Mesenchymal stem cell (in vitro differentiated cells and primary cell): Measurements from ENCODE around the gene ATN1.
A peak's percentile ranks its signal among the peaks of the same experiment; 100 is the strongest.

ENCODE experiments used
- DNase-seq: peaks from one replicate; pipeline ENCODE4 v3.0.0-alpha.2; 2013
- H2AFZ ChIP-seq: one replicate; pipeline ENCODE4 v1.6.1; 2013; ENCODE audit warnings: low read depth, mild to moderate bottlenecking, control low read depth, inconsistent platforms, low read length, moderate library complexity
- H2AK5ac ChIP-seq: 2 replicates; pipeline ENCODE4 v1.6.1; 2013; ENCODE audit warnings: low read length, moderate library complexity, mild to moderate bottlenecking, inconsistent platforms; ENCODE audit not compliant: severe bottlenecking
- H2BK120ac ChIP-seq: one replicate; pipeline ENCODE4 v1.6.1; 2013; ENCODE audit warnings: low read depth, mild to moderate bottlenecking, inconsistent platforms, low read length, moderate library complexity
- H2BK12ac ChIP-seq, 2 experiments: one replicate each; pipeline ENCODE4 v1.6.1; 2013; ENCODE audit warnings: inconsistent platforms in 2 of 2, low read length in 2 of 2, mild to moderate bottlenecking in 2 of 2, moderate library complexity in 2 of 2, control low read depth in 1 of 2
- H2BK15ac ChIP-seq: one replicate; pipeline ENCODE4 v1.6.1; 2013; ENCODE audit warnings: mild to moderate bottlenecking, low read depth, inconsistent platforms; ENCODE audit not compliant: poor library complexity, severe bottlenecking
- H2BK5ac ChIP-seq: 2 replicates; pipeline ENCODE4 v1.6.1; 2013; ENCODE audit warnings: low read depth, mild to moderate bottlenecking, low read length, control low read depth, inconsistent platforms; ENCODE audit not compliant: poor library complexity, severe bottlenecking
- H3K14ac ChIP-seq, 2 experiments: one replicate each; pipeline ENCODE4 v1.6.1; 2013; ENCODE audit warnings: inconsistent platforms in 2 of 2, low read length in 2 of 2, control low read depth in 1 of 2, mild to moderate bottlenecking in 1 of 2, moderate library complexity in 1 of 2
- H3K18ac ChIP-seq, 2 experiments: one replicate each; pipeline ENCODE4 v1.6.1; 2013; ENCODE audit warnings: inconsistent platforms in 2 of 2, low read length in 2 of 2, control low read depth in 1 of 2, low read depth in 1 of 2, mild to moderate bottlenecking in 1 of 2
- H3K23ac ChIP-seq, 2 experiments: one replicate each; pipeline ENCODE4 v1.6.1; 2013; ENCODE audit warnings: inconsistent platforms in 2 of 2, low read length in 2 of 2, mild to moderate bottlenecking in 2 of 2, moderate library complexity in 2 of 2, control low read depth in 1 of 2
- H3K27ac ChIP-seq: 2 replicates; pipeline ENCODE4 v1.5.1; 2013; ENCODE audit warnings: mild to moderate bottlenecking, moderate library complexity, low read length, control low read depth, inconsistent platforms; ENCODE audit not compliant: poor library complexity, severe bottlenecking
- H3K27me3 ChIP-seq, 2 experiments: 2 replicates each; pipeline versions ENCODE4 v1.6.1 to v1.7.0; 2013; ENCODE audit warnings: low read length in 2 of 2, mild to moderate bottlenecking in 2 of 2, moderate library complexity in 2 of 2, control low read depth in 1 of 2, inconsistent platforms in 1 of 2; ENCODE audit not compliant: control insufficient read depth in 1 of 2, insufficient read depth in 1 of 2
- H3K36me3 ChIP-seq, 2 experiments: 2 replicates each; pipeline versions ENCODE4 v1.6.1 to v1.7.0; 2013; ENCODE audit warnings: low read length in 2 of 2, control low read depth in 1 of 2, inconsistent platforms in 1 of 2, low read depth in 1 of 2, mild to moderate bottlenecking in 1 of 2; ENCODE audit not compliant: insufficient read depth in 2 of 2, control insufficient read depth in 1 of 2
- H3K4ac ChIP-seq, 2 experiments: one replicate each; pipeline ENCODE4 v1.6.1; 2013; ENCODE audit warnings: inconsistent platforms in 2 of 2, low read length in 2 of 2, mild to moderate bottlenecking in 2 of 2, moderate library complexity in 2 of 2, control low read depth in 1 of 2, low read depth in 1 of 2
- H3K4me1 ChIP-seq: 2 replicates; pipeline ENCODE4 v1.6.1; 2013; ENCODE audit warnings: low read depth, low read length, control low read depth; ENCODE audit not compliant: control insufficient read depth, insufficient read depth
- H3K4me2 ChIP-seq: 2 replicates; pipeline ENCODE4 v1.6.1; 2013; ENCODE audit warnings: low read length, mild to moderate bottlenecking, inconsistent platforms; ENCODE audit not compliant: poor library complexity, severe bottlenecking
- H3K4me3 ChIP-seq, 2 experiments: 2 replicates each; pipeline versions ENCODE4 v1.5.1 to v1.7.0; 2013; ENCODE audit warnings: low read length in 2 of 2, mild to moderate bottlenecking in 2 of 2, control low read depth in 1 of 2, low read depth in 1 of 2; ENCODE audit not compliant: insufficient read depth in 1 of 2
- H3K79me1 ChIP-seq: replicated peaks from 2 replicates; pipeline ENCODE4 v1.6.1; 2013; ENCODE audit warnings: mild to moderate bottlenecking, control low read depth, low read length, inconsistent platforms; ENCODE audit not compliant: poor library complexity, severe bottlenecking
- H3K9ac ChIP-seq: 2 replicates; pipeline ENCODE4 v1.7.0; 2013; ENCODE audit warnings: mild to moderate bottlenecking, low read length, moderate library complexity
- H3K9me3 ChIP-seq: 2 replicates; pipeline ENCODE4 v1.7.0; 2013; ENCODE audit warnings: mild to moderate bottlenecking, low read length; ENCODE audit not compliant: control insufficient read depth
- H4K8ac ChIP-seq: one replicate; pipeline ENCODE4 v1.6.1; 2013; ENCODE audit warnings: inconsistent platforms, mild to moderate bottlenecking, low read length, moderate library complexity
- H4K91ac ChIP-seq: one replicate; pipeline ENCODE4 v1.6.1; 2013; ENCODE audit warnings: mild to moderate bottlenecking, low read length, inconsistent platforms
- WGBS: methylation state at CpG from one replicate; pipeline ENCODE4 v1.1.7; 2013; ENCODE audit warnings: mixed read lengths; 5-methylcytosine and 5-hydroxymethylcytosine counted together

ATN1 gene

DNA sequence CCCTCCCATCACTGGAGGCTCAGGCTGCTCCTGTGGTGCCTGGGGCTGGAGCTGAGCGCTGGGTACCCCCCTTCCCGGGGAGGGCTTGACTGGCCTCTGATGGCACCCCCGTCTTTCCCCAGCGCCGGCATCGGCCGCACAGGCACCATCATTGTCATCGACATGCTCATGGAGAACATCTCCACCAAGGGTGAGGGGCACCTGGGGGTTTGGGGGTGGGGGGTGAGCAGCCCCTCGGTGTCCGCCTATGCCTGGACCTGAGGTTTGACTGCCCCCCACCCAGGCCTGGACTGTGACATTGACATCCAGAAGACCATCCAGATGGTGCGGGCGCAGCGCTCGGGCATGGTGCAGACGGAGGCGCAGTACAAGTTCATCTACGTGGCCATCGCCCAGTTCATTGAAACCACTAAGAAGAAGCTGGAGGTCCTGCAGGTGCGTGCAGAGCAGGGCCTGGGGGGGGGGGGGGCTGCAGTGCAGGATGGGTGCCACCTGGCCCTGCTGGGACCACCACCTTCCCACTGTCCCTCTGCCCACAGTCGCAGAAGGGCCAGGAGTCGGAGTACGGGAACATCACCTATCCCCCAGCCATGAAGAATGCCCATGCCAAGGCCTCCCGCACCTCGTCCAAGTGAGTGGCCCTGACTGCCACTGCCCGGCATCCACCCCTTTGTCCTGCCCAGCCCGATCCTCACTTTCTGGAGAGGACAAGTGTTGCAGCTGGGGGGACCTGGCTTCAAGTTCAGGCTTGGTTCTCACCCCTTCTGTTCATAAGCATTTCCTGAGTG, 32.2 kb downstream of the ATN1 start:
- H4K91ac ChIP-seq = peak overlapping the region; percentile 28

DNA sequence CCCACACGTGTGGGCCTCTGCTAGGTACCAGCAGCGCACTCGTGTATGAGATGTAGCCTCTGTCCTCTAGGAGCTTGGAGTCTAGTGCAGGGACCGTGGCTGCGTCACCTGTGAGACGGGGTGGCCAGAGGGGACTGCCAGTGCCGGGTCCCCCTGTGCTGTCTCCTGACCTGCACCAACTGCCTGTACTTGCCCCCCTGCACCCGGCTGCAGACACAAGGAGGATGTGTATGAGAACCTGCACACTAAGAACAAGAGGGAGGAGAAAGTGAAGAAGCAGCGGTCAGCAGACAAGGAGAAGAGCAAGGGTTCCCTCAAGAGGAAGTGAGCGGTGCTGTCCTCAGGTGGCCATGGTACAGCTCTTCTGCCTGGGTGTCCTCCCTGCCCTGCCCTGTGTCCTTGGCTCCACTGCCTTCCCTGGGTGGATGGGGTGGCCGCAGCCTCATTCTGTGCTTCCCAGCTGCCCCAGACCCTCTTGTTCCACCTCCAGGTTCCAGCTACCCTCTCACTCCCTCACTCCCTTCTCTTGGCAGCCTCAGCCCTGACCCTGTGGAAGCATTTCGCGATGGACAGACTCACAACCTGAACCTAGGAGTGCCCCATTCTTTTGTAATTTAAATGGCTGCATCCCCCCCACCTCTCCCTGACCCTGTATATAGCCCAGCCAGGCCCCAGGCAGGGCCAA, 33.0 kb downstream of the ATN1 start:
- no peak overlapping the region for H2BK120ac ChIP-seq
- peak overlapping the region; percentile 44 for H2BK15ac ChIP-seq
- no peak overlapping the region for H3K14ac ChIP-seq
- no peaks in the 10 kb centered on the region for H3K9me3 ChIP-seq
- 90% methylated on average over 13 of the region's 13 CpGs for WGBS
- H3K27ac ChIP-seq = no peak overlapping the region
- H3K4ac ChIP-seq = peak overlapping the region in 1 of 2 experiments; percentile 42
- H2AK5ac ChIP-seq = no peak overlapping the region
- H4K91ac ChIP-seq = peak overlapping the region; percentile 88
- peak overlapping the region in 1 of 2 experiments; percentile 94 for H3K18ac ChIP-seq
- H3K4me3 ChIP-seq = peak overlapping the region in 1 of 2 experiments; percentile 65
- no peaks in the 10 kb centered on the region for H3K79me1 ChIP-seq
- no peak overlapping the region for H3K4me2 ChIP-seq
- peaks cover 0 to 3% of the 10 kb centered on the region in 2 experiments for H3K27me3 ChIP-seq
- no peak overlapping the region for H3K23ac ChIP-seq
- H2AFZ ChIP-seq = no peak overlapping the region
- peaks cover 16% of the 10 kb centered on the region for H3K4me1 ChIP-seq
- H3K9ac ChIP-seq = peak overlapping the region; percentile 79
- H3K36me3 ChIP-seq = peaks cover 18 to 43% of the 10 kb centered on the region in 2 experiments
- no peak for DNase-seq
- H4K8ac ChIP-seq = peak overlapping the region; percentile 94
- H2BK12ac ChIP-seq = peak overlapping the region in 1 of 2 experiments; percentile 3
- no peak overlapping the region for H2BK5ac ChIP-seq

More for the DNA sequence above, 32.2 kb downstream of the ATN1 start:
- no peak overlapping the region for H3K4me2 ChIP-seq
- no peak overlapping the region for H3K4ac ChIP-seq
- H3K18ac ChIP-seq = no peak overlapping the region
- no peak overlapping the region for H3K9ac ChIP-seq
- no peak for DNase-seq
- H3K36me3 ChIP-seq = peaks cover 10 to 44% of the 10 kb centered on the region in 2 experiments
- H4K8ac ChIP-seq = no peak overlapping the region
- no peak overlapping the region for H2AFZ ChIP-seq
- no peaks in the 10 kb centered on the region for H3K79me1 ChIP-seq
- H3K9me3 ChIP-seq = no peaks in the 10 kb centered on the region
- H2BK120ac ChIP-seq = no peak overlapping the region
- H3K4me1 ChIP-seq = peaks cover 16% of the 10 kb centered on the region
- H3K27me3 ChIP-seq = peaks cover 0 to 5% of the 10 kb centered on the region in 2 experiments
- no peak overlapping the region for H3K23ac ChIP-seq
- H2AK5ac ChIP-seq = no peak overlapping the region
- H2BK5ac ChIP-seq = no peak overlapping the region
- no peak overlapping the region for H2BK15ac ChIP-seq
- H3K27ac ChIP-seq = no peak overlapping the region
- no peak overlapping the region for H3K4me3 ChIP-seq
- WGBS = 92% methylated on average over 26 of the region's 26 CpGs
- H2BK12ac ChIP-seq = no peak overlapping the region
- H3K14ac ChIP-seq = no peak overlapping the region

DNA sequence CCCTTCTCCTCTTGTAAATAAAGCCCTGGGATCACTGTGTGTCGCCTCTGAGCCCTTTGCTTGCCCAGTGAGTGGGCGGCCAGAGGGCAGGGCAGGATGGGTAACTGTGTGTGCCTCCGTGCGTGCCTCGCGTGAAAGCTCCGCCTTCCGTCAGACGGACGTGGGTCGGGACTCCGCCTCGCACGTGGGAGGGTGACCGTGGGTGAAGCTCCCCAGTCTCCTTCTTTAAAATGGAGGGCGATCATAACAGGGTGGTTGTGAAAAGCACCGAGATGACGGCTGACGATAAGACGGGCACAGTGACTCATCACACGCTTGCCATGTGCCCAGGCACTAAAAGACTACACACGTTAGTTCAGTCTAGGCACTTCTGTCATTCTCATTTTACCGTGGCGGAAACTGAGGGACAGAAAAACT, 33.5 kb downstream of the ATN1 start:
- Histone ChIP-seq H3K23ac (no peak overlapping the region), H2BK15ac (peak overlapping the region; percentile 44), H2AFZ (no peak overlapping the region), H2BK12ac (peak overlapping the region; percentile 3 to 38), H3K27ac (no peak overlapping the region), H4K91ac (peak overlapping the region; percentile 88), H3K4me2 (no peak overlapping the region), H3K36me3 (peaks cover 23 to 41% of the 10 kb centered on the region in 2 experiments), H3K9ac (peak overlapping the region; percentile 79), H2BK5ac (no peak overlapping the region), H3K4ac (peak overlapping the region; percentile 25 to 42), H3K14ac (no peak overlapping the region), H2AK5ac (peak overlapping the region; percentile 1), H4K8ac (peak overlapping the region; percentile 94), H3K27me3 (peaks cover 0 to 3% of the 10 kb centered on the region in 2 experiments), H3K4me3 (peak overlapping the region in 1 of 2 experiments; percentile 65), H3K18ac (peak overlapping the region; percentile 9 to 94), H2BK120ac (no peak overlapping the region), H3K9me3 (no peaks in the 10 kb centered on the region), H3K79me1 (no peaks in the 10 kb centered on the region), H3K4me1 (peaks cover 16% of the 10 kb centered on the region)
- peak; percentile 50 for DNase-seq
- WGBS = 76% methylated on average over 24 of the region's 24 CpGs
